ENCODE results near the gene NAV3. TPM values are rescaled to one million over a fixed set of nuclear protein-coding genes. Genes with fewer than 3 reads are reported as not detected.

The NAV3 gene
- total and polyA plus RNA-seq, 11 donors: 1.1 to 18.0 (median 5.8) TPM

GRCh38 chr12:78088391-78088832, 257.7 kb downstream of the NAV3 start:
- WGBS, 4 donors: 27 to 51% (median 35%) methylated on average over 3 of the region's 3 CpGs
- no peaks in the 10 kb centered on the region for H3K27me3 ChIP-seq
- peak overlapping the region in 10 of 12 donors; percentile 8 to 54 (median 34) for H3K4me3 ChIP-seq
- H3K9me3 ChIP-seq: no peaks in the 10 kb centered on the region
- intact Hi-C loops (cut with DNase I): no loop called here
- peak overlapping the region in 4 of 12 donors; percentile 16 to 44 (median 30) for H3K27ac ChIP-seq
- H3K36me3 ChIP-seq: no peaks in the 10 kb centered on the region
- peaks cover 0 to 13% (median 0%) of the 10 kb centered on the region in 12 donors for H3K4me1 ChIP-seq
- DNase-seq (no peak), ATAC-seq (peak in 1 of 4 donors; percentile 52)
- TF ChIP-seq CTCF (IDR thresholded peaks at IDR 0.05) (no peak), POLR2A (IDR thresholded peaks at IDR 0.05) (no peak)

- intact Hi-C loops (cut with DNase I): loop anchor here in 1 of 10 donors (10.0 kb wide), 1 partner anchor 85 kb away; no protein-coding TSS in a partner anchor
- no peaks in the 10 kb centered on the region for H3K36me3 ChIP-seq
- no peaks in the 10 kb centered on the region for H3K9me3 ChIP-seq
- DNase-seq (no peak), ATAC-seq (no peak)
- TF ChIP-seq POLR2A (IDR thresholded peaks at IDR 0.05) (no peak), CTCF (IDR thresholded peaks at IDR 0.05) (no peak)
- H3K27ac ChIP-seq: no peak overlapping the region
- no peaks in the 10 kb centered on the region for H3K27me3 ChIP-seq
- peaks cover 0 to 13% (median 0%) of the 10 kb centered on the region in 12 donors for H3K4me1 ChIP-seq
- no peak overlapping the region for H3K4me3 ChIP-seq
Measured at GRCh38 chr12:78090266-78090665, 259.6 kb downstream of the NAV3 start.

GRCh38 chr12:78095623-78096022, 264.9 kb downstream of the NAV3 start:
- Histone ChIP-seq H3K27ac (no peak overlapping the region), H3K9me3 (no peaks in the 10 kb centered on the region), H3K36me3 (no peaks in the 10 kb centered on the region), H3K27me3 (no peaks in the 10 kb centered on the region), H3K4me1 (no peaks in the 10 kb centered on the region), H3K4me3 (no peak overlapping the region)
- DNase-seq (no peak), ATAC-seq (no peak)
- TF ChIP-seq POLR2A (IDR thresholded peaks at IDR 0.05) (no peak), CTCF (IDR thresholded peaks at IDR 0.05) (no peak)
- WGBS, 4 donors: 96 to 100% (median 98%) methylated on average over 1 of the region's 1 CpG
- intact Hi-C loops (cut with DNase I): loop anchor here in 1 of 10 donors (10.0 kb wide), 1 partner anchor 91 kb away; no protein-coding TSS in a partner anchor

GRCh38 chr12:78096909-78097597, 266.4 kb downstream of the NAV3 start:
- WGBS, 4 donors: 46 to 62% (median 57%) methylated on average over 2 of the region's 2 CpGs
- Histone ChIP-seq H3K36me3 (no peaks in the 10 kb centered on the region), H3K4me3 (no peak overlapping the region), H3K9me3 (no peaks in the 10 kb centered on the region), H3K27ac (peak overlapping the region in 1 of 12 donors; percentile 3), H3K27me3 (no peaks in the 10 kb centered on the region), H3K4me1 (no peaks in the 10 kb centered on the region)
- DNase-seq: no peak
- TF ChIP-seq CTCF (IDR thresholded peaks at IDR 0.05): peak in 1 of 12 donors; percentile 16
- TF ChIP-seq POLR2A (IDR thresholded peaks at IDR 0.05): no peak
- intact Hi-C loops (cut with DNase I): loop anchor here in 1 of 10 donors (10.0 kb wide), 1 partner anchor 92 kb away; no protein-coding TSS in a partner anchor
- ATAC-seq: no peak
